Small intestine (tissue), 7 donors: ENCODE data around the gene C20orf141. TPM values are rescaled to one million over a fixed set of nuclear protein-coding genes. Genes with fewer than 3 reads are reported as not detected.

ENCODE experiments used
- DNase-seq, 2 donors: peaks; one replicate each; pipeline versions ENCODE4 v3.0.0 to v3.0.0-alpha.2; 2013
- FAIRE-seq: peaks from 2 replicates; lab custom pipeline; 2012; peaks lifted over from hg19 to GRCh38; lab: Jason Lieb, UNC
- H3K27ac ChIP-seq, 3 donors: one replicate each; pipeline ENCODE4 v1.5.1; 2013; ENCODE audit warnings: low read length in 2 of 3, mild to moderate bottlenecking in 2 of 3, control low read depth in 1 of 3, inconsistent platforms in 1 of 3, low read depth in 1 of 3, moderate library complexity in 1 of 3
- H3K27me3 ChIP-seq, 3 donors: one replicate each; pipeline ENCODE4 v1.6.1; 2013; ENCODE audit warnings: low read length in 3 of 3, inconsistent platforms in 1 of 3; ENCODE audit not compliant: control insufficient read depth in 3 of 3, insufficient read depth in 3 of 3
- H3K36me3 ChIP-seq, 3 donors: one replicate each; pipeline ENCODE4 v1.6.1; 2013; ENCODE audit warnings: low read length in 3 of 3, inconsistent platforms in 1 of 3, low read depth in 1 of 3, mild to moderate bottlenecking in 1 of 3, moderate library complexity in 1 of 3; ENCODE audit not compliant: control insufficient read depth in 3 of 3, insufficient read depth in 2 of 3
- H3K4me1 ChIP-seq, 3 donors: one replicate each; pipeline ENCODE4 v1.6.1; 2013; ENCODE audit warnings: low read length in 2 of 3, inconsistent platforms in 1 of 3, low read depth in 1 of 3, mild to moderate bottlenecking in 1 of 3, moderate library complexity in 1 of 3; ENCODE audit not compliant: control insufficient read depth in 3 of 3, insufficient read depth in 2 of 3
- H3K4me3 ChIP-seq, 3 donors: one replicate each; pipeline ENCODE4 v1.5.1; 2013; ENCODE audit warnings: low read length in 3 of 3, control low read depth in 1 of 3, inconsistent platforms in 1 of 3, low read depth in 1 of 3, mild to moderate bottlenecking in 1 of 3, moderate library complexity in 1 of 3
- H3K9me3 ChIP-seq, 2 donors: one replicate each; pipeline ENCODE4 v1.6.1; 2013; ENCODE audit warnings: low read depth in 1 of 2, low read length in 1 of 2; ENCODE audit not compliant: control insufficient read depth in 2 of 2, insufficient read depth in 1 of 2
- WGBS, 3 donors: extraction: QIAGEN DNeasy Blood & Tissue Kit; methylation state at CpG; one replicate each; pipeline ENCODE4 v1.1.7; 2013; 5-methylcytosine and 5-hydroxymethylcytosine counted together
- polyA plus RNA-seq, 4 donors: library from polyadenylated mRNA; stranded (reverse) in 3 of 4; unstranded in 1 of 4; fragments of 200-250 nt in 3 of 4; fragments of 120-200 nt in 1 of 4; gene quantifications; one replicate each; pipeline versions ENCODE4 v1.2.1 to v1.2.3, GENCODE V29; 2013
- donor health status: healthy with polysubstance abuse.
- donor health status: control.
- donor health status: control.
- donor health status: Bipolar disorder and iron deficiency.
- donor health status: healthy.

Gene C20orf141
- polyA plus RNA-seq, 4 donors: not detected

GRCh38 chr20:2780948-2781347 lies 33.8 kb upstream of the C20orf141 start:
- Histone ChIP-seq H3K27me3 (peaks cover 0 to 6% (median 0%) of the 10 kb centered on the region in 3 donors), H3K27ac (no peak overlapping the region), H3K4me1 (no peaks in the 10 kb centered on the region), H3K9me3 (peaks cover 0 to 1% of the 10 kb centered on the region in 2 donors), H3K4me3 (no peak overlapping the region), H3K36me3 (no peaks in the 10 kb centered on the region)
- WGBS, 3 donors: 23 to 36% (median 33%) methylated on average over 3 of the region's 3 CpGs
- DNase-seq (no peak), FAIRE-seq (no peak)

DNA sequence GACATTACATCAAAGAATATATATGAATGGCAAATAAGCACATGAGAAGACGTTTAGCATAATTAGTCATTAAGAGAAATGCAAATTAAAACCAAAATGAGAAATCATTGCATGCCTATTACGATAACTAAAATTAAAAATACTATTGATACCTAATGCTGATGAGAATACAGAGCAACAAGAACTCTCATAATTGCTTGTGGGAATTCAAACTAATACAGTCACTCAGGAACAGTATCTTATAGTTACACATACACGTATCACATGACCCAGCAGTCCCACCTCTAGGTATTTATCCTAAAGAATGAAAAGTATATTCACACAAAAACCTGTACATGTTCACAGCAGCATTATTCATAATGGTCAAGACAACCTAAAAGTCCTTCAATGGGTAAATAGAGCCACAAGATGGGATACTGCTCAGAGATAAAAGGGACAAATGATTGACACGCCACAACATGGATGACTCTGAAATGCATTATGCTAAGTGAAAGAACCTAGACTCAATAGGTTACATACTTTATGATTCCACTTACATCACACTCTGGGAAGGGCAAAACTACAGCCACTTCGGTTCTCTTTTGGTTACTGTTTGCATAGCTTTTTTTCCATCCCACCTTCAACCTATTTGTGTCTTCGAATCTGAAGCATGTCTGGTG lies 30.8 kb upstream of the C20orf141 start:
- Histone ChIP-seq H3K27ac (no peak overlapping the region), H3K36me3 (no peaks in the 10 kb centered on the region), H3K4me1 (no peaks in the 10 kb centered on the region), H3K9me3 (no peaks in the 10 kb centered on the region), H3K27me3 (peaks cover 0 to 6% (median 0%) of the 10 kb centered on the region in 3 donors), H3K4me3 (no peak overlapping the region)
- DNase-seq: no peak
- WGBS, 3 donors: 67 to 78% (median 75%) methylated on average over 6 of the region's 6 CpGs
- FAIRE-seq: no peak

DNA sequence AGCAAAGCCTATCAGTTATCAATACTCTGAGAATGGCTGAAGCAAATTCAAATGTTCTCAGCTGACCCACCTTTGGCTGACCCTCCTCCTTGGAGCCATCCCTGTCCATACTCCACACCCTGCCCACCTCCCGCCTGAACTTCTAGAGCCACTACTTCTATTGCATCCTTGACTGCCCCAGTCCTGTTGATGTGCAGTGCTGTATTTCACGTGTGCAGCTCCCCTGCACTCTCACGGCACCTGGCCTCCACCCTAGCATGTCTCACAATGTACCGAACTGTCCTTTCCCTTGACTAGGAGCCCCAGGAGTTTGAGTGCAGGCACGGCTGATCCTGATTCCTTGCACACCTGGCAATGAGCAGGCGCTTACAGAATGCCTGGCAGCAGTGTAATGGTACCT lies 21.3 kb upstream of the C20orf141 start:
- H3K4me3 ChIP-seq: no peak overlapping the region
- no peak overlapping the region for H3K27ac ChIP-seq
- FAIRE-seq (no peak), DNase-seq (no peak)
- no peaks in the 10 kb centered on the region for H3K4me1 ChIP-seq
- peaks cover 0 to 7% (median 0%) of the 10 kb centered on the region in 3 donors for H3K36me3 ChIP-seq
- no peaks in the 10 kb centered on the region for H3K9me3 ChIP-seq
- 75 to 91% (median 88%) methylated on average over 6 of the region's 6 CpGs for whole genome bisulfite sequencing, 3 donors
- H3K27me3 ChIP-seq: peaks cover 0 to 10% (median 0%) of the 10 kb centered on the region in 3 donors

DNA sequence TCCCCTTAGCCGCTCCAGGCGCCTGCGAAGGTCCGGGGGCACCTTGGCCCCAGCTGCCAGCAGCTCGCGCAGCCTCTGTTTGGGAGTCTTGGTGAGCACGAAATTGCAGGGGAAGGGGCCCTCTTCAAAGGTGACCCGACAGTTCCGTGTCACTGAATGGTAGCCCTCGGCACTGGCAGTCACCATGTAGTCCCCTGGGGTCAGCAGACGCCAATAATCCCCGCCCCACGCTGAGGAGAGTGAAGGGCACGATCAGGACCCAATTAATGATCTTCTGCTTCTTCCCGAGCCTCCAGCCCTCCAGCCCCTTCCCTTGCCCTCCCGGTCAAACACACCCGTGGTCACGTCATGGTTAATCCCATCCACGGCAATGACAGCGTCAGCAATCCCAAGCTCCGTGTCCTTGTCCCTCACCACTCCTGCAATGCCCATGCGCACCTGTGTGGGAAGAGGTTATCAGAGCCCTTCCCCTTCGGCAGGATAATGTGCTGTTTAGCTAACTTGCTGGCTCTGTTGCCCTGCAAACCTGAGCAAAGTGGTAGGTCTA lies 20.5 kb upstream of the C20orf141 start:
- DNase-seq (no peak), FAIRE-seq (no peak)
- no peak overlapping the region for H3K4me3 ChIP-seq
- WGBS, 3 donors: 82 to 86% (median 84%) methylated on average over 23 of the region's 23 CpGs
- H3K4me1 ChIP-seq: no peaks in the 10 kb centered on the region
- H3K27ac ChIP-seq: no peak overlapping the region
- peaks cover 0 to 7% (median 0%) of the 10 kb centered on the region in 3 donors for H3K36me3 ChIP-seq
- peaks cover 2 to 16% (median 3%) of the 10 kb centered on the region in 3 donors for H3K27me3 ChIP-seq
- H3K9me3 ChIP-seq: no peaks in the 10 kb centered on the region

DNA sequence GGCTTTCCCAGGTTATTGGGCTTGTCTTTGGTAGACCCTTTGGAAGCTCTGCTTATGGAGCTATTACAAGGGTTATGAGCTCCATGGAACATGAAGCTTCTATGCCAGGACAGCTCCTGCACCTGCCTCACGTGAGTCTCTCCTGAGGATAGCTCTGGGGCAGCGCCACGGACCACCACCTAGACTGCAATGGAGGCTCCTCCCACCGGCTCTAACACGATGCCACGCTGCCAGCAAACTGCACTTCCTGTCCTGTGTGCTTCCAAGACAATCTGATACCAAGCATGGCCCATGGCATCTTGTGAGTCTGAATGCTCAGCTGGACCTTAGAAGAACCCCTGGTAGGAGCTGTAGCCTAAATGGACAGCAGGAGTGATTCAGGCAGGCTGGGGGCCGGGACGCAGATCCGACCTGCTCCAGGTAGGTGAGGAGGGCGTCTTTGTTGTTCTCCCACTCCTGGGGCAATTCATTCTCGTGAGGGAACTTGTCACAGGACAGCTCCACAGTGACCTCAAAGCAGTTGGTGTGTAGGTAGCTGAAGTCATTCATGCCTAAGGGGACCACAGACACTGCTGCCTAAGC lies 19.8 kb upstream of the C20orf141 start:
- Histone ChIP-seq H3K36me3 (peaks cover 0 to 7% (median 0%) of the 10 kb centered on the region in 3 donors), H3K4me3 (no peak overlapping the region), H3K27ac (no peak overlapping the region), H3K4me1 (peaks cover 0 to 1% (median 0%) of the 10 kb centered on the region in 3 donors), H3K9me3 (no peaks in the 10 kb centered on the region), H3K27me3 (peaks cover 4 to 22% (median 6%) of the 10 kb centered on the region in 3 donors)
- FAIRE-seq: no peak
- no peak for DNase-seq
- 73 to 84% (median 74%) methylated on average over 11 of the region's 11 CpGs for WGBS, 3 donors

DNA sequence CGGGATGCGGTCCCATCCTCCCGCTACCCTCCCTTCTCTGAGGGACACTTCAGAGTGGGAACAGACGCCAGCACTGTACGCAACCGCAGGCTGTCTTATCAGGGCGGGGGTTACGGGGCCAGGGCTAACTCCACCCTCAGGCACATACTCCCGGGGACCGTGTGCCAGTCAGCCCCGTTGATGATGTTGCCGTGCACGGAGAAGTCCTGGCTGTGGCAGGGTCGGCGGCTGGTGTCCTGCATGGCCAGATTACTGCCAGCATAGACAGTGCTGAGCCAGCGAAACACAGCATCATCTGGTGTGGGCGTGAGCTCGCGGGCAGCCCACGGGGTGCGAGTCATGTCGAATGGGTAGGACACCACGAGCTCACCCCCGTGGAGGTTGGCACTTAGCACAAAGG lies 19.3 kb upstream of the C20orf141 start:
- H3K4me3 ChIP-seq: no peak overlapping the region
- no peak overlapping the region for H3K27ac ChIP-seq
- DNase-seq (no peak), FAIRE-seq (no peak)
- WGBS, 3 donors: 71 to 82% (median 71%) methylated on average over 24 of the region's 24 CpGs
- peaks cover 0 to 2% (median 0%) of the 10 kb centered on the region in 3 donors for H3K4me1 ChIP-seq
- peaks cover 0 to 7% (median 0%) of the 10 kb centered on the region in 3 donors for H3K36me3 ChIP-seq
- peaks cover 8 to 25% (median 9%) of the 10 kb centered on the region in 3 donors for H3K27me3 ChIP-seq
- no peaks in the 10 kb centered on the region for H3K9me3 ChIP-seq

GRCh38 chr20:2796011-2796660 lies 18.7 kb upstream of the C20orf141 start:
- no peak for DNase-seq
- Histone ChIP-seq H3K4me1 (peaks cover 0 to 2% (median 0%) of the 10 kb centered on the region in 3 donors), H3K9me3 (no peaks in the 10 kb centered on the region), H3K36me3 (peaks cover 0 to 7% (median 0%) of the 10 kb centered on the region in 3 donors), H3K4me3 (no peak overlapping the region), H3K27me3 (peaks cover 14 to 31% (median 14%) of the 10 kb centered on the region in 3 donors), H3K27ac (no peak overlapping the region)
- FAIRE-seq: no peak
- 87 to 91% (median 90%) methylated on average over 20 of the region's 20 CpGs for WGBS, 3 donors
